Measurements from ENCODE around the gene DECR2. TPM values are rescaled to one million over a fixed set of nuclear protein-coding genes. Genes with fewer than 3 reads are reported as not detected.

DECR2 gene
- polyA plus RNA-seq, 3 donors: 5.7 to 12.8 (median 8.7) TPM

GRCh38 chr16:352547-353403, 48.9 kb upstream of the DECR2 start, which contains the start of gene AXIN1:
TSS of gene AXIN1 (minus strand) at chr16:352723. CDS start at chr16:347025, 5,698 bp downstream.
- H3K27me3 ChIP-seq (ENCODE audit: control insufficient read depth in 2 of 2, insufficient read depth in 2 of 2, low read length in 2 of 2): no peaks in the 10 kb centered on the region
- intact Hi-C loops (cut with micrococcal nuclease): loop anchor here (2.0 to 5.0 kb wide), 4 partner anchors 30 to 125 kb away; partner anchors contain the start of genes FAM234A (in 1 of the 2) and LUC7L (in 1 of the 2)
- peaks cover 41% of the 10 kb centered on the region for H3K79me2 ChIP-seq (ENCODE audit: insufficient read depth, low read length)
- H3K27ac Mint-ChIP-seq: peak within 1 kb of the TSS in 6 of 7 donors; percentile 56 to 86 (median 79)
- H2AFZ ChIP-seq (ENCODE audit: insufficient read depth, low read depth, low read length, poor library complexity, severe bottlenecking): peak within 1 kb of the TSS; percentile 56
- H3K4me2 ChIP-seq (replicated peaks; ENCODE audit: extremely low read depth, low read length, poor library complexity, severe bottlenecking): peak within 1 kb of the TSS; percentile 88
- H3K4me1 ChIP-seq (ENCODE audit: control insufficient read depth in 1 of 2, insufficient read depth in 2 of 2, low read length in 2 of 2): peaks cover 12 to 25% of the 10 kb centered on the region in 2 donors
- peaks cover 8 to 16% of the 10 kb centered on the region in 2 donors for H3K36me3 Mint-ChIP-seq
- no peaks in the 10 kb centered on the region for H3K9me3 ChIP-seq (replicated peaks in 1 of 2; ENCODE audit: control insufficient read depth in 1 of 2, insufficient read depth in 1 of 2, low read length in 2 of 2)
- H3K36me3 ChIP-seq (replicated peaks in 1 of 2; ENCODE audit: control insufficient read depth in 1 of 2, insufficient read depth in 2 of 2, low read length in 2 of 2): peaks cover 2% of the 10 kb centered on the region in 2 donors
- TF ChIP-seq, protein P1, sequence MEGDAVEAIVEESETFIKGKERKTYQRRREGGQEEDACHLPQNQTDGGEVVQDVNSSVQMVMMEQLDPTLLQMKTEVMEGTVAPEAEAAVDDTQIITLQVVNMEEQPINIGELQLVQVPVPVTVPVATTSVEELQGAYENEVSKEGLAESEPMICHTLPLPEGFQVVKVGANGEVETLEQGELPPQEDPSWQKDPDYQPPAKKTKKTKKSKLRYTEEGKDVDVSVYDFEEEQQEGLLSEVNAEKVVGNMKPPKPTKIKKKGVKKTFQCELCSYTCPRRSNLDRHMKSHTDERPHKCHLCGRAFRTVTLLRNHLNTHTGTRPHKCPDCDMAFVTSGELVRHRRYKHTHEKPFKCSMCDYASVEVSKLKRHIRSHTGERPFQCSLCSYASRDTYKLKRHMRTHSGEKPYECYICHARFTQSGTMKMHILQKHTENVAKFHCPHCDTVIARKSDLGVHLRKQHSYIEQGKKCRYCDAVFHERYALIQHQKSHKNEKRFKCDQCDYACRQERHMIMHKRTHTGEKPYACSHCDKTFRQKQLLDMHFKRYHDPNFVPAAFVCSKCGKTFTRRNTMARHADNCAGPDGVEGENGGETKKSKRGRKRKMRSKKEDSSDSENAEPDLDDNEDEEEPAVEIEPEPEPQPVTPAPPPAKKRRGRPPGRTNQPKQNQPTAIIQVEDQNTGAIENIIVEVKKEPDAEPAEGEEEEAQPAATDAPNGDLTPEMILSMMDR (IDR thresholded peaks at IDR 0.05): peak; percentile 35
- 2% methylated on average over 97 of the region's 113 CpGs for WGBS (ENCODE audit: insufficient coverage)
- peaks cover 34% of the 10 kb centered on the region for H3K4me1 Mint-ChIP-seq
- H3K9ac ChIP-seq (ENCODE audit: insufficient read depth, low read length, poor library complexity, severe bottlenecking): peak within 1 kb of the TSS; percentile 81
- H3K4me3 ChIP-seq (replicated peaks in 1 of 3; ENCODE audit: low read depth in 2 of 3, low read length in 3 of 3): peak within 1 kb of the TSS; percentile 51 to 79 (median 73)
- peak within 1 kb of the TSS in 1 of 2 donors; percentile 56 for H3K27ac ChIP-seq (ENCODE audit: low read depth in 1 of 2, low read length in 2 of 2)
- DNase-seq: peak; percentile 91 to 93 (median 92)
- H3K9me3 Mint-ChIP-seq: peaks cover 0 to 2% (median 0%) of the 10 kb centered on the region in 7 donors
- H3K27me3 Mint-ChIP-seq (ENCODE audit: low read depth in 3 of 3): peaks cover 0 to 4% (median 3%) of the 10 kb centered on the region in 3 donors
- peak within 1 kb of the TSS; percentile 84 to 87 for H3K4me3 Mint-ChIP-seq
- H4K20me1 ChIP-seq (ENCODE audit: insufficient read depth, low read length): peaks cover 30% of the 10 kb centered on the region
